ENCODE measurements around the gene TP53I13.

The TP53I13 gene

DNA sequence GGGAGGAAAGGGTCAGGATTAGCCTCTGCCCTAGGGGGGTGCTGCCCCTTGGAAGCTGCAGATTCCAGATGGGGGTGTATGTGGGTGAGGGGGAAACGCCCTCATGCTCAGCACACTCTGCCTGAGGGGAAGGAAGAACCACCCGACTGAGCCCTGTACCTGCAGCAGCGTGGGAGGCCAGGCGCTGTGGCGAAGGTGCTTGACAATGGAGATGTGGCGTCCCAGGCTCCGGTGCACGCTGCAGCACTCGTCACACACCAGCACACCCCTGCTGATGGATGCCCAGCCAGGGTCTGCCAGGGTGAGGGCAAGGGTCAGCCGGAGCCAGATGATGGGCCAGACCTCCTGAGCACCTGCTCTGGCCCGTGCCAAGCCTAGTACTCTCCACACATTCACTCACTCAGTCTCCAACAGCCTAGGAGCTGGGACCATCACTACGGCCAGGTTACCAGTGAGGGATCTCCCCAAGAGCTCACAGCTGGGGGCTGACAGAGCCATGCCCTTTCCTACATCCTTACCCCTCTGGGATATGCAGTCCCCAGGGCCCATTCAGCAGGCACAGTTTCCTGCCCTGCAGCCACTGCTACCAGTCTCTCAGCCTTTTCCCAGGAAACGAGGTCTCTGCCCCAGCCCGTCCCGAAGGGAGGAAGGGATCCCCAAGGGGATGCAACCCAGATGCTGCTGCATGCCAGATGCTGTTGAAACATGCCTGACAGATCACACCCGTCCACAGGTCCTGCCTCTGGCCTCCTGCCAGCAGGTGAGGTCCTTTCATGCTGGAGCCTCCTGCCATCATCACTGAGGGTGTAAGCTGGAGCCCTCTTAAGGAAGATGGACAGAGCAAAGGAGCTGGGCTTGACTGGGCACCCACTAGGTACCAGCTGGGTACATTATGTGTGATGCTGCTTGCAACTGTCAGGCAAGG lies 15.1 kb downstream of the TP53I13 start:
- H3K4me1 ChIP-seq (ENCODE audit: control insufficient read depth, insufficient read depth, low read length): peaks cover 28% of the 10 kb centered on the region
- H3K27me3 ChIP-seq (ENCODE audit: control insufficient read depth, insufficient read depth, low read length): no peaks in the 10 kb centered on the region
- H3K27ac ChIP-seq (ENCODE audit: low read depth, low read length): no peak overlapping the region

DNA sequence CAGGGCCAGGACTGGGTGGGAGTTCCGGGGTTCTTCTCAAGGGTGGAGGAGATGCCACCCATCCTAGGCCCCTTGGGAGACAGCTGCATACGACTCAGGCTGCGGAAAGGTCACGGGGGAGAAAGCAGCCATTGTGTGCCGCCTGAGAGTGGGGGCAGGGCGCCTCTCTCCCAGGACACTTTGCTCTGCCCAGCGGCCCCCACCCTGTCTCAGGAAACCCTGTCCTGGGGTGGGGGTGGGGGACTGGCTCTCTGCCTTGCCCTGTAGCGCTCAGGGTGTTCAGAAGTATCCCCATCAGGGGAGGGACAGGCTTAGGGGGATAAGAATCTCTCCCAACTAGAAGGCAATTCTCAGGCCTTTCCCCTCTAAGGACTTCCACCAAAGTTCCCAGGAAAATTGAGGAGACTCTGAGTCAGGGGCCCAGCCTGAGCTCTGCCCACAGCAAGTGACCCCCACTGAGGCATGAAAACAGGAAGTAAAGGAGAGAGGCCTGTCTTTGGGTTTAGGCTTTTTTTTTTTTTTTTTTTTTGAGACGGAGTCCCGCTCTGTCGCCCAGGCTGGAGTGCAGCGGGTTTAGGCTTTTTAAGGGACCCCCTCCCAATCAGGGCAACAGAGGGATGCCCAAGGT lies 16.1 kb downstream of the TP53I13 start:
- Histone ChIP-seq H3K27ac (ENCODE audit: low read depth, low read length) (no peak overlapping the region), H3K36me3 (ENCODE audit: control insufficient read depth, insufficient read depth, low read length) (peaks cover 17% of the 10 kb centered on the region), H3K4me3 (ENCODE audit: low read depth, low read length) (no peak overlapping the region), H3K27me3 (ENCODE audit: control insufficient read depth, insufficient read depth, low read length) (no peaks in the 10 kb centered on the region), H3K9me3 (ENCODE audit: control insufficient read depth, insufficient read depth, low read depth, low read length) (0 out of 2 replicates have a peak, but pooled peaks cover 5% of the 10 kb centered on the region), H3K9ac (ENCODE audit: low read length) (no peak overlapping the region), H3K4me1 (ENCODE audit: control insufficient read depth, insufficient read depth, low read length) (peaks cover 28% of the 10 kb centered on the region)

More for the DNA sequence above, 15.1 kb downstream of the TP53I13 start:
- H3K9ac ChIP-seq (ENCODE audit: low read length): no peak overlapping the region
- H3K9me3 ChIP-seq (ENCODE audit: control insufficient read depth, insufficient read depth, low read depth, low read length): 0 out of 2 replicates have a peak, but pooled peaks cover 5% of the 10 kb centered on the region
- H3K4me3 ChIP-seq (ENCODE audit: low read depth, low read length): no peak overlapping the region
- peaks cover 24% of the 10 kb centered on the region for H3K36me3 ChIP-seq (ENCODE audit: control insufficient read depth, insufficient read depth, low read length)

DNA sequence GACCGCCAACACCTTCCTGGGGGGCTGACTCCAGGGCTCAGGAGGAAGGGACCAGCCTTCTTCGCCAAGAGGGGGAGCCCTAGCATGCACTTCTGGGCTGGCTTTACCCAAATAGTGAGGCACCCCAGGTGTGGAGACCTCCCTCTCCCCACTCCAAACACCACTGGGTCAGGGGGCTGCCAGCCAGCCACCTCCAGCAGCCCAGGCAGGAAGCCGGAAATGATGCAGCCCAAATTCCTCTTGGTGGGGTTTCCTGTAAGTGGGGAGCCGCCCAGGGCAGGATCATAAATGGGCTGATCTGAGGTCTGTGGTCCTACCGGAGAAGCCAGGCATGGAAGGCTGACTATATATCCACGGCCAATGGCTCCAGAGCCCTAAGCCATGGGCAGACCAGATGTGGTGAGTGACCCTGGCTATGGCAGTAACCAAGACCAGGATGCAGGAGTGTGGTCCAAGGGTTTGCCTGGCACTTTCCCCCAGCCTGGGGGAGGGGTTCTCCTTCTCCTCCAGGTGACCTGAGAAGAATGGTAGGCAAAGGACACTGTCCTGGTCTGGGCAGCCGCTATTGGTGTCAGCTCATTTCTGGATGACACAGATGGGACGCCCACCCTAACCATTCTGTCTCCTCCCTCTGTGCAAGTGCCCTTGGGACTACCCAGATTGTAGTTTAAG lies 16.7 kb downstream of the TP53I13 start:
- Histone ChIP-seq H3K27me3 (ENCODE audit: control insufficient read depth, insufficient read depth, low read length) (peaks cover 3% of the 10 kb centered on the region; the same call in 1 of the 2 replicates), H3K9ac (ENCODE audit: low read length) (no peak overlapping the region), H3K4me1 (ENCODE audit: control insufficient read depth, insufficient read depth, low read length) (peaks cover 34% of the 10 kb centered on the region), H3K36me3 (ENCODE audit: control insufficient read depth, insufficient read depth, low read length) (peaks cover 17% of the 10 kb centered on the region), H3K9me3 (ENCODE audit: control insufficient read depth, insufficient read depth, low read depth, low read length) (0 out of 2 replicates have a peak, but pooled peaks cover 5% of the 10 kb centered on the region), H3K4me3 (ENCODE audit: low read depth, low read length) (no peak overlapping the region), H3K27ac (ENCODE audit: low read depth, low read length) (no peak overlapping the region)

DNA sequence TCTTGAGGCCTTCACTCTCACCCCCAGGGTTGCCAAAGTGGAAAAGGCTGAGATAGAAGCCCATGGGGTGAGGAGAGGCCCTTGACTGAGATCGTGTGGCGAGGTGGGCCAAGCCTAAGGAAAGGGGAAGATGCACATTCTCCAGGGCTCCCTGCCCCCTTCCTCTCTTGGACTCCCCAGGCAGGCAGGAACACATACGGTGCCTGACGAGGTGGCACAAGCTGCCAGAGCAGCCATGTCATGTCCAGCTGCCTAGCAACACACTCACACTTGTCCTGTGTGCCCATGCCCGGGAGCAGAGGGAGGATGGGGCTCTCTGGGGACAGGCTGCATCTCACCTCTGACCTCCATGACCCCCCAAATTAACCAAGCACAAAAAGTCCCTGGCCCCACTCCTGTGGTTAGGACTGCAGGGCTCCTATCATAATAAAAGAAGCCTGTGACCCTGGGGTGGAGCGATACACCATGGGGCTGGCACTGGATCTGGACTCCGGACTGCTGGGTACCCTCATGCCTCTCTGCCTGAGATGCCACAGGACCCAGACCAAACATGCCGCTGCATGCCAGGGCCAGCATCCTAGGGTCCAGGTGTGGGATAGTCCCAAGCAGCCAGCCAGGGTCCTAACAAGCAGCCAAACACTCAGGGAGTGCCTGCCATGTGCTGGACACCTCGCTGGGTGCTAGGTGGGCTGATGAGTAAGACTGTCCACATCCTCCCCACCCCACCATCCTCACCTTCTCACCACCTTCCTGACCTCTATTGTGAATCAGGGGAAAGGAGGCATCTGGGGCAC lies 18.4 kb downstream of the TP53I13 start:
- Histone ChIP-seq H3K4me3 (ENCODE audit: low read depth, low read length) (no peak overlapping the region), H3K4me1 (ENCODE audit: control insufficient read depth, insufficient read depth, low read length) (peaks cover 43% of the 10 kb centered on the region), H3K36me3 (ENCODE audit: control insufficient read depth, insufficient read depth, low read length) (peaks cover 16% of the 10 kb centered on the region), H3K9me3 (ENCODE audit: control insufficient read depth, insufficient read depth, low read depth, low read length) (0 out of 2 replicates have a peak, but pooled peaks cover 5% of the 10 kb centered on the region), H3K27me3 (ENCODE audit: control insufficient read depth, insufficient read depth, low read length) (peaks cover 7% of the 10 kb centered on the region; the same call in 1 of the 2 replicates), H3K27ac (ENCODE audit: low read depth, low read length) (no peak overlapping the region), H3K9ac (ENCODE audit: low read length) (no peak overlapping the region)

DNA sequence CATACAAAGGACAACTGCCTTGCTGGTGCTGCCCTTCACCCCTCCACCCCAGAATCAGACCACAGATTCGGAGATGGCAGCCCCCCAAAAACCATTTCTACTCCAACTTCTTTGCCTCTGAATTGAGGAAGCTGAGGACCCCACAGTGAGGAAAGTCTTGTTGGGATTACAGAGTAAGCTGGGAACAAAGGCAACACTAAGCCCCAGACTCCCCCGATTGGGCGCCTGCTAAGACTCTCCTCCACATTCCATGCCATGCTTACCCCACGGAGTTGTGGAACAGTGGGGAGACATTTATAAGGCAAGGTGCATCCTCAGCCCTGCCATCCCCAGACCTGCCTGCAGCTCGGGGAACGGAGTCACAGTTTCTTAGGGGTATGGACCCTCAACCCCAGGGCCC lies 19.1 kb downstream of the TP53I13 start:
- peak overlapping the region; percentile 94; the same call in 1 of the 2 replicates for H3K4me3 ChIP-seq (ENCODE audit: low read depth, low read length)
- H3K27ac ChIP-seq (ENCODE audit: low read depth, low read length): no peak overlapping the region

DNA sequence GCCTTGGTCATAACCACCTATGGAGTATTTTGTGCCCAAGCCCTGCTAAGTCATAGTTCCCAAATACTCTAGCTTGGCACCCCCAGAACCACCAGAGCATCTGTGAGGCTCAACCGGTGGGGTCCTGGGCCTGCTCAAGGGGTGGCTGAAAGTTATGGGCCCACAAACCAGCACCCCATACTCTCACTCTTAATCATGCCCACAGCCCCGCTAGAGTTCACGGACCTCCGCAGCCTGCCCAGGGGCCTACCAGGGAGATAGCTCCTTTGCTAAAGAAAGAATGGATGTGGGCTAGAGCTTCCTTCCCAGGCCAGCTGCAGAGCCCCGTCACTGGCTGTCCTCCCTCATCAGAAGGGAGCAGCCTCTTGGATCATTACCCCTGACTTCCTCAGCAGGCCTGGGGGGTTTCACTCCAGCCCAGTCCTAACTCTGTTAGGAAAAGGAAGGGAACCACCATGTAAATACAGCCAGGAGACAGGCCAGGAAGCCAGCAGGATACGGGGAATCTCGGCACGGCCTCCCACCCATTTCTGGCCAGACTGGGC lies 19.6 kb downstream of the TP53I13 start:
- H3K27me3 ChIP-seq (ENCODE audit: control insufficient read depth, insufficient read depth, low read length): peaks cover 7% of the 10 kb centered on the region; the same call in 1 of the 2 replicates
- 0 out of 2 replicates have a peak, but pooled peaks cover 4% of the 10 kb centered on the region for H3K9me3 ChIP-seq (ENCODE audit: control insufficient read depth, insufficient read depth, low read depth, low read length)
- peaks cover 4% of the 10 kb centered on the region for H3K36me3 ChIP-seq (ENCODE audit: control insufficient read depth, insufficient read depth, low read length)
- H3K4me3 ChIP-seq (ENCODE audit: low read depth, low read length): peak overlapping the region; percentile 94
- peaks cover 52% of the 10 kb centered on the region for H3K4me1 ChIP-seq (ENCODE audit: control insufficient read depth, insufficient read depth, low read length)
- H3K9ac ChIP-seq (ENCODE audit: low read length): peak overlapping the region; percentile 59
- no peak overlapping the region for H3K27ac ChIP-seq (ENCODE audit: low read depth, low read length)

More for the DNA sequence above, 19.1 kb downstream of the TP53I13 start:
- peaks cover 9% of the 10 kb centered on the region for H3K36me3 ChIP-seq (ENCODE audit: control insufficient read depth, insufficient read depth, low read length)
- H3K9me3 ChIP-seq (ENCODE audit: control insufficient read depth, insufficient read depth, low read depth, low read length): 0 out of 2 replicates have a peak, but pooled peaks cover 5% of the 10 kb centered on the region
- peaks cover 7% of the 10 kb centered on the region; the same call in 1 of the 2 replicates for H3K27me3 ChIP-seq (ENCODE audit: control insufficient read depth, insufficient read depth, low read length)
- no peak overlapping the region for H3K9ac ChIP-seq (ENCODE audit: low read length)
- H3K4me1 ChIP-seq (ENCODE audit: control insufficient read depth, insufficient read depth, low read length): peaks cover 50% of the 10 kb centered on the region

DNA sequence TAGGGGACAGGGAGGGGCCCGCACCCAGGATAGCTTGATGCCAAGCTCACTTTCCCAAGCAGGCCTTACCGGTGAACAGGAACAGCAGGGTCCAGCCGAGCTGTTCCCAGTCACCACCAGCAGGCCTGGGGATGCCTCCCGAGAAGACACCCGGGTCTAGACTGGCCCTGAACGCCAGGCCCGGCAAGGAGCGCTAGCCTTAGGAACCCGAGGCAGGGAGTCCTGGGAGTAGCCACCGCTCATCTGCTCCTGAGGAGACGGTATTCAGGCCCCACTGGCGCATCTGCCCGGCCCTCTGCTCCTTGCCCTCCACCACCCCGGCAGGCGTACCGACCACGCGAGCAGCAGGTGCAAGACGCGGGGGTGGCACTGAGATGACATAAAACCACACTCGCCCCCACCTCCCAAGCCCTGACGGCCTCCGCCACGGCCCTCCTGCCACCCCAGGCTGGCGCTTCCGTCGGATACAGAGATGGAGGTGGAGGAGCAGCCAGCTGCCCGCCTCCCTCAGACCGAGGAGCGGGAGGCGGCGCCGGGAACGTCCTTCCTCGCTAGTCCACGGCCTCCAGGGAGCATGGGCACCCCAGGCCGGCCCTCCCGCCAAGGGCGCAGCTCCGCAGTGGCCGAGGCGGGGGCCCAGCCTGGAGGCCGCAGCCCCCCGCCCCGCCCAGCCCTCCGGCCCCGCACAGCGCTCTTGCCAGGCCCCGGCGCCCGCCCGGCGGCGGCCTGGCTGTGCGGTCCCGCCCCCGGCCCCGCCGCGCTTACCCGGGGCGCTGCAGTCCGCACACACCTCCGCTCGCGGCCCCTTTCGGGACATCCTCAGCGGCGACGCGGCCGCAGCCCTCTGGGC lies 20.3 kb downstream of the TP53I13 start:
- H3K36me3 ChIP-seq (ENCODE audit: control insufficient read depth, insufficient read depth, low read length): no peaks in the 10 kb centered on the region
- H3K27ac ChIP-seq (ENCODE audit: low read depth, low read length): no peak overlapping the region
- H3K4me3 ChIP-seq (ENCODE audit: low read depth, low read length): peak overlapping the region; percentile 94
- peaks cover 52% of the 10 kb centered on the region for H3K4me1 ChIP-seq (ENCODE audit: control insufficient read depth, insufficient read depth, low read length)
- H3K9me3 ChIP-seq (ENCODE audit: control insufficient read depth, insufficient read depth, low read depth, low read length): no peaks in the 10 kb centered on the region
- H3K27me3 ChIP-seq (ENCODE audit: control insufficient read depth, insufficient read depth, low read length): peaks cover 10% of the 10 kb centered on the region; the same call in 1 of the 2 replicates
- H3K9ac ChIP-seq (ENCODE audit: low read length): peak overlapping the region; percentile 59

DNA sequence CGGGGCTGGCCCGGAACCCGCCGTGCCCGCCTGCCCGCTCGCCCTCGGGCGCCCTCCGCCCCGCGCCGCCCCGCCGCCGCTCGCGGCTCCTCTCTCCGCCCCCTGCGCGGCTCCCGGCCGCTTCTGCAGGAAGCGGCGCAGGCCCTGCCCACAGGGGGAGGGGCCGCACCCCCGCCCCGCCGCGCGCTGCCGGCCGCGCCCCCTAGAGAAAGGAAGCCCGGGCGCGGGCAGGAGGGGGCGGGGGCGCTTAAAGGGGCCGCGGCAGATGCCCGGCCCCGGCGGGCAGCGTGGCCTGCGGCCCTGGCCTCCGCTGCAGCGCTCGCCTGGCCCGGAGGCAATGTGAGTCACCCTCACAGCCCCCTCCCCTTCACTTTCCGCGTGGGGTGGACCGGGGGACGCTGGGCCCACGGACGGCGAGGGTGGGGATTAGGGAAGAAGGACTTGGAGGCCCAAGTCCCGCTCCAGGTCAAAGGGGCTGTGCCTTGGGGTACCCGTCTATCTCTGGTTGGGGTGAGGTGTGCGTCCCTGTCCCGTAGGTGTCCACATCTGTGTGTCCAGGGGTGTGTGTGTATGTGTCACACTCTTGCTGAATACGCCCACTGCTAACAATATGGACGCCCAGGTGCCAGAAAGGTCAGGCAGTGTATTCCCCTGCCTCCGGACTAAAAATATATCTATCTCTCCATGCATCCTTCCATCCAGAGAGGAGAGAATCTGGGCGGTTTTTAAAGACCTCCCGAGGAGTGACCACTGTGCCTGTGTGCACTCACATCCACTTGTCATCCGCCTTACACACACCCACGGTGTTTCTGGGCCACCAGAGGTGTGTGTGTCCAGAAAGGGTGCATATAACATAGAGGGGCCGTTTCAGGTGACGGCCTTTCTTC lies 21.3 kb downstream of the TP53I13 start, which contains the start of gene GIT1:
TSS of gene GIT1 (minus strand) at position 125 of the 887 bp plus-strand sequence. CDS start 270 bp downstream, outside the sequence.
- Histone ChIP-seq H3K27ac (ENCODE audit: low read depth, low read length) (no peak within 1 kb of the TSS), H3K9ac (ENCODE audit: low read length) (peak within 1 kb of the TSS; percentile 59), H3K36me3 (ENCODE audit: control insufficient read depth, insufficient read depth, low read length) (no peaks in the 10 kb centered on the region), H3K9me3 (ENCODE audit: control insufficient read depth, insufficient read depth, low read depth, low read length) (no peaks in the 10 kb centered on the region), H3K4me3 (ENCODE audit: low read depth, low read length) (peak within 1 kb of the TSS; percentile 94), H3K4me1 (ENCODE audit: control insufficient read depth, insufficient read depth, low read length) (peaks cover 48% of the 10 kb centered on the region), H3K27me3 (ENCODE audit: control insufficient read depth, insufficient read depth, low read length) (peaks cover 13% of the 10 kb centered on the region; the same call in 1 of the 2 replicates)
